Natural killer cell (primary cell): ENCODE results near the gene LOXL1. TPM values are rescaled to one million over a fixed set of nuclear protein-coding genes. Genes with fewer than 3 reads are reported as not detected.
A peak's percentile ranks its signal among the peaks of the same experiment; 100 is the strongest.

Source experiments
- ATAC-seq, 3 donors: fragments of 150-1000 bp in 2 of 3; fragments of 200-7000 bp in 1 of 3; cut with Tn5 transposase; 1 replicate in 1 of 3; 2 replicates in 2 of 3; pipeline ENCODE4 v1.10.0; 2021; ENCODE audit warnings: mild to moderate bottlenecking in 2 of 3, moderate library complexity in 2 of 3
- DNase-seq, 2 donors: peaks; one replicate each; pipeline versions ENCODE4 v3.0.0 to v3.0.0-alpha.2; 2013 to 2021; ENCODE audit warnings: mixed read lengths in 1 of 2
- H3K27ac ChIP-seq: one replicate; pipeline ENCODE4 v1.5.1; 2013; ENCODE audit warnings: mild to moderate bottlenecking, low read length
- H3K27me3 ChIP-seq: one replicate; pipeline ENCODE4 v1.6.1; 2013; ENCODE audit warnings: low read length; ENCODE audit not compliant: control insufficient read depth, insufficient read depth
- H3K36me3 ChIP-seq: one replicate; pipeline ENCODE4 v1.6.1; 2013; ENCODE audit warnings: low read length; ENCODE audit not compliant: control insufficient read depth, insufficient read depth
- H3K4me1 ChIP-seq: one replicate; pipeline ENCODE4 v1.6.1; 2013; ENCODE audit warnings: low read length; ENCODE audit not compliant: control insufficient read depth, insufficient read depth
- H3K4me3 ChIP-seq: one replicate; pipeline ENCODE4 v1.5.1; 2013; ENCODE audit warnings: low read length
- H3K9me3 ChIP-seq: one replicate; pipeline ENCODE4 v1.6.1; 2013; ENCODE audit warnings: low read length; ENCODE audit not compliant: control insufficient read depth, insufficient read depth
- H3K27ac Mint-ChIP-seq, 2 donors: one replicate each; pipeline ENCODE4 v1.8.0; 2022; ENCODE audit warnings: mild to moderate bottlenecking in 2 of 2, mixed read lengths in 2 of 2, moderate library complexity in 1 of 2
- H3K27me3 Mint-ChIP-seq, 2 donors: one replicate each; pipeline ENCODE4 v1.8.0; 2022; ENCODE audit warnings: low read depth in 2 of 2, mixed read lengths in 2 of 2
- H3K36me3 Mint-ChIP-seq: one replicate; pipeline ENCODE4 v1.8.0; 2022; ENCODE audit warnings: mixed read lengths
- H3K4me1 Mint-ChIP-seq, 2 donors: one replicate each; pipeline ENCODE4 v1.8.0; 2022; ENCODE audit warnings: mixed read lengths in 2 of 2
- H3K4me3 Mint-ChIP-seq: one replicate; pipeline ENCODE4 v1.8.0; 2022; ENCODE audit warnings: mild to moderate bottlenecking, moderate library complexity, mixed read lengths
- H3K9me3 Mint-ChIP-seq, 2 donors: one replicate each; pipeline ENCODE4 v1.8.0; 2022; ENCODE audit warnings: mixed read lengths in 2 of 2
- WGBS: methylation state at CpG from one replicate; pipeline ENCODE4 v1.1.7; 2013; ENCODE audit warnings: missing lambda C conversion rate; ENCODE audit not compliant: insufficient coverage; 5-methylcytosine and 5-hydroxymethylcytosine counted together
- intact Hi-C: fragments of 100-400 bp; cut with micrococcal nuclease; formaldehyde crosslinking; loops from one replicate; pipeline ENCODE4 v1.14.2; 2022
- total RNA-seq, 4 donors: library from RNA; stranded (reverse); fragments of 120-200 nt in 1 of 4; gene quantifications; one replicate each; pipeline versions ENCODE4 v1.2.3 to v1.2.4, GENCODE V29; 2013 to 2022
- TF ChIP-seq, protein P1 (sequence below): fragments of 200-600 bp; IDR thresholded peaks from one replicate; pipeline ENCODE4 v1.8.0; 2022; ENCODE audit warnings: antibody characterized with exemption

Gene LOXL1
- total RNA-seq, 3 donors from 2014 or later (not counting 1 experiment from before 2014, with no cell fraction given): 1.1 to 1.4 (median 1.3) TPM

DNA sequence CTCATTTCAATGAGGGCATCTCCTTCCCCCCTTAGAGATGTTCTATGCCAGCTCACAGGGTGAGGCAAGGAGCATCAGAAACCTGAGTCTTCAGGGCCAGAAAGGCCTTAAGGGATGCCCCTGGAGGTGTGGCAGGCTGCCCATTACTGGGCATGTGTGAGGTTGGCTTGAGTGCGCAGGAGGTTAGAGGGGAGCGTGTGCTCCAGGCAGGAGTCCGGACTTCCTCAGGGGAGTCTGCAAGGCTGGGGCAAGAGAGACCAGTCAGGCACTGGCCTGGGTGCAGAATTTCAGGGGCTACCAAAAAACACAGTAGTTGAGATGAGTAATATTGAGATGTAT, 1.9 kb downstream of the LOXL1 start:
- peaks cover 20 to 36% of the 10 kb centered on the region in 2 donors for H3K27me3 Mint-ChIP-seq
- Histone ChIP-seq H3K36me3 (no peaks in the 10 kb centered on the region), H3K27me3 (peaks cover 3% of the 10 kb centered on the region), H3K4me1 (peaks cover 24% of the 10 kb centered on the region), H3K9me3 (no peaks in the 10 kb centered on the region), H3K4me3 (no peak overlapping the region), H3K27ac (no peak overlapping the region)
- TF ChIP-seq, protein P1, sequence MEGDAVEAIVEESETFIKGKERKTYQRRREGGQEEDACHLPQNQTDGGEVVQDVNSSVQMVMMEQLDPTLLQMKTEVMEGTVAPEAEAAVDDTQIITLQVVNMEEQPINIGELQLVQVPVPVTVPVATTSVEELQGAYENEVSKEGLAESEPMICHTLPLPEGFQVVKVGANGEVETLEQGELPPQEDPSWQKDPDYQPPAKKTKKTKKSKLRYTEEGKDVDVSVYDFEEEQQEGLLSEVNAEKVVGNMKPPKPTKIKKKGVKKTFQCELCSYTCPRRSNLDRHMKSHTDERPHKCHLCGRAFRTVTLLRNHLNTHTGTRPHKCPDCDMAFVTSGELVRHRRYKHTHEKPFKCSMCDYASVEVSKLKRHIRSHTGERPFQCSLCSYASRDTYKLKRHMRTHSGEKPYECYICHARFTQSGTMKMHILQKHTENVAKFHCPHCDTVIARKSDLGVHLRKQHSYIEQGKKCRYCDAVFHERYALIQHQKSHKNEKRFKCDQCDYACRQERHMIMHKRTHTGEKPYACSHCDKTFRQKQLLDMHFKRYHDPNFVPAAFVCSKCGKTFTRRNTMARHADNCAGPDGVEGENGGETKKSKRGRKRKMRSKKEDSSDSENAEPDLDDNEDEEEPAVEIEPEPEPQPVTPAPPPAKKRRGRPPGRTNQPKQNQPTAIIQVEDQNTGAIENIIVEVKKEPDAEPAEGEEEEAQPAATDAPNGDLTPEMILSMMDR: no peak
- H3K36me3 Mint-ChIP-seq: no peaks in the 10 kb centered on the region
- WGBS: 84% methylated on average over 3 of the region's 3 CpGs
- DNase-seq (no peak), ATAC-seq (no peak)
- intact Hi-C loops: no loop called here
- no peak overlapping the region for H3K27ac Mint-ChIP-seq
- H3K4me3 Mint-ChIP-seq: peak overlapping the region; percentile 55
- no peaks in the 10 kb centered on the region for H3K9me3 Mint-ChIP-seq
- peaks cover 15 to 29% of the 10 kb centered on the region in 2 donors for H3K4me1 Mint-ChIP-seq

- peaks cover 18% of the 10 kb centered on the region for H3K4me1 ChIP-seq
- Mint-ChIP-seq H3K27me3 (peaks cover 13 to 31% of the 10 kb centered on the region in 2 donors), H3K9me3 (no peaks in the 10 kb centered on the region), H3K4me3 (peak overlapping the region; percentile 62), H3K36me3 (no peaks in the 10 kb centered on the region), H3K4me1 (peaks cover 6 to 20% of the 10 kb centered on the region in 2 donors), H3K27ac (no peak overlapping the region)
- TF ChIP-seq, protein P1: no peak
- no peak overlapping the region for H3K4me3 ChIP-seq
- intact Hi-C loops: no loop called here
- DNase-seq: no peak
- H3K27ac ChIP-seq: no peak overlapping the region
- ATAC-seq: no peak
- no peaks in the 10 kb centered on the region for H3K9me3 ChIP-seq
- H3K27me3 ChIP-seq: peaks cover 3% of the 10 kb centered on the region
- no peaks in the 10 kb centered on the region for H3K36me3 ChIP-seq
- 79% methylated on average over 4 of the region's 5 CpGs for WGBS
Measured at GRCh38 chr15:73928971-73929627, 2.8 kb downstream of the LOXL1 start.

DNA sequence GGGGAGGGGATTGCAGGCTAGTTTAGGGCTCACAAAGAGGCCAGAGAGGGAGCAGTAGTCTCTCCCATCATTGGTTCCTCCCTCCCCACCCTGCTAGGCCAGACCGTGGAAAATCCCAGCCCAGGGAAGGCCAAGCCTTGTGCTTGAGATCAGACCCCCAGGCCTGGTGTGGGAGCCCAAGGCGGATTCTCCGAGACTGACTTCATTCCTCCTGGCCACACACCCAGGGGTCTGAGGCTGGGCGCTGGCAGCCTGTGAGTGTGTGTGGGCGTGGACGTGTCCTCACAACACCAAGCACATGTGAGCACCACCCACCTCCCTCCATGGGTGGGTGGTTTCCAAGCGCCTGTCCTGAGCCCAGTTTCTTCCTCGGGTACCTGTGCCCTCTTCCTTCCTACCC, 4.1 kb downstream of the LOXL1 start:
- H3K27me3 Mint-ChIP-seq: peaks cover 13 to 30% of the 10 kb centered on the region in 2 donors
- no peaks in the 10 kb centered on the region for H3K36me3 Mint-ChIP-seq
- Histone ChIP-seq H3K27ac (no peak overlapping the region), H3K9me3 (no peaks in the 10 kb centered on the region), H3K36me3 (no peaks in the 10 kb centered on the region), H3K27me3 (peaks cover 3% of the 10 kb centered on the region), H3K4me1 (peaks cover 11% of the 10 kb centered on the region), H3K4me3 (no peak overlapping the region)
- no peak overlapping the region for H3K27ac Mint-ChIP-seq
- DNase-seq (no peak), ATAC-seq (no peak)
- H3K4me3 Mint-ChIP-seq: no peak overlapping the region
- intact Hi-C loops: no loop called here
- TF ChIP-seq, protein P1: no peak
- H3K4me1 Mint-ChIP-seq: peaks cover 5 to 10% of the 10 kb centered on the region in 2 donors
- 84% methylated on average over 8 of the region's 8 CpGs for WGBS
- H3K9me3 Mint-ChIP-seq: no peaks in the 10 kb centered on the region

- H3K4me3 ChIP-seq: no peak overlapping the region
- no peaks in the 10 kb centered on the region for H3K36me3 ChIP-seq
- 92% methylated on average over 7 of the region's 7 CpGs for WGBS
- TF ChIP-seq, protein P1: no peak
- no peak overlapping the region for H3K27ac ChIP-seq
- H3K27me3 ChIP-seq: peaks cover 3% of the 10 kb centered on the region
- intact Hi-C loops: no loop called here
- H3K4me3 Mint-ChIP-seq: no peak overlapping the region
- DNase-seq: no peak
- no peaks in the 10 kb centered on the region for H3K9me3 ChIP-seq
- H3K27me3 Mint-ChIP-seq: peaks cover 9 to 25% of the 10 kb centered on the region in 2 donors
- peaks cover 5 to 7% of the 10 kb centered on the region in 2 donors for H3K4me1 Mint-ChIP-seq
- H3K4me1 ChIP-seq: peaks cover 11% of the 10 kb centered on the region
- H3K27ac Mint-ChIP-seq: no peak overlapping the region
- H3K36me3 Mint-ChIP-seq: no peaks in the 10 kb centered on the region
- no peak for ATAC-seq
- H3K9me3 Mint-ChIP-seq: no peaks in the 10 kb centered on the region
Measured at GRCh38 chr15:73930790-73931281, 4.6 kb downstream of the LOXL1 start.
